DMS 273 (cell line): ENCODE data around the gene HFE.
"Not testable (repeated sequence)": the region's sequence is repeated elsewhere in the genome, so short reads cannot be mapped to it uniquely, and the experiment has no call there.

Experiments used
- DNase-seq: peaks from one replicate; lab custom pipeline; 2025; ENCODE audit not compliant: unreplicated experiment; lab: John Stamatoyannopoulos, UW

Gene HFE

GRCh38 chr6:26105842-26106241 lies 18.6 kb downstream of the HFE start:
- DNase-seq = no peak

GRCh38 chr6:26107935-26108334 lies 20.7 kb downstream of the HFE start:
- no peak for DNase-seq

- DNase-seq = no peak
Measured at GRCh38 chr6:26109772-26110171, 22.5 kb downstream of the HFE start.

GRCh38 chr6:26113570-26113969 lies 26.3 kb downstream of the HFE start:
- no peak for DNase-seq

- no peak for DNase-seq
Measured at GRCh38 chr6:26115226-26115625, 28.0 kb downstream of the HFE start.

- no peak for DNase-seq
Measured at GRCh38 chr6:26116267-26116666, 29.0 kb downstream of the HFE start.

GRCh38 chr6:26118999-26119398 lies 31.8 kb downstream of the HFE start:
- peak; percentile 56 for DNase-seq

GRCh38 chr6:26120115-26120514 lies 32.9 kb downstream of the HFE start:
- DNase-seq = not testable (repeated sequence)

- DNase-seq = no peak
Measured at GRCh38 chr6:26120807-26121140, 33.5 kb downstream of the HFE start.

- DNase-seq = no peak
Measured at GRCh38 chr6:26121141-26122004, 34.1 kb downstream of the HFE start.

- no peak for DNase-seq
Measured at GRCh38 chr6:26122005-26122388, 34.8 kb downstream of the HFE start.

- DNase-seq = no peak
Measured at GRCh38 chr6:26122402-26122792, 35.2 kb downstream of the HFE start.

- peak; percentile 98 for DNase-seq
Measured at GRCh38 chr6:26122793-26123674, 35.8 kb downstream of the HFE start.

GRCh38 chr6:26123675-26123946 lies 36.4 kb downstream of the HFE start:
- DNase-seq = no peak

- peak; percentile 98 for DNase-seq
Measured at GRCh38 chr6:26123947-26124780, 36.9 kb downstream of the HFE start.

GRCh38 chr6:26124781-26125685 lies 37.8 kb downstream of the HFE start:
- DNase-seq = peak; percentile 68

GRCh38 chr6:26126394-26127235 lies 39.4 kb downstream of the HFE start:
- peak; percentile 78 for DNase-seq

- DNase-seq = no peak
Measured at GRCh38 chr6:26128013-26128771, 41.0 kb downstream of the HFE start.

GRCh38 chr6:26129656-26130055 lies 42.4 kb downstream of the HFE start:
- no peak for DNase-seq
